Fibroblast of skin of right biceps (primary cell): ENCODE results near the gene RDH5.

Experiments
- DNase-seq: peaks from one replicate; pipeline ENCODE4 v3.0.0-alpha.2; 2013

Gene RDH5

DNA sequence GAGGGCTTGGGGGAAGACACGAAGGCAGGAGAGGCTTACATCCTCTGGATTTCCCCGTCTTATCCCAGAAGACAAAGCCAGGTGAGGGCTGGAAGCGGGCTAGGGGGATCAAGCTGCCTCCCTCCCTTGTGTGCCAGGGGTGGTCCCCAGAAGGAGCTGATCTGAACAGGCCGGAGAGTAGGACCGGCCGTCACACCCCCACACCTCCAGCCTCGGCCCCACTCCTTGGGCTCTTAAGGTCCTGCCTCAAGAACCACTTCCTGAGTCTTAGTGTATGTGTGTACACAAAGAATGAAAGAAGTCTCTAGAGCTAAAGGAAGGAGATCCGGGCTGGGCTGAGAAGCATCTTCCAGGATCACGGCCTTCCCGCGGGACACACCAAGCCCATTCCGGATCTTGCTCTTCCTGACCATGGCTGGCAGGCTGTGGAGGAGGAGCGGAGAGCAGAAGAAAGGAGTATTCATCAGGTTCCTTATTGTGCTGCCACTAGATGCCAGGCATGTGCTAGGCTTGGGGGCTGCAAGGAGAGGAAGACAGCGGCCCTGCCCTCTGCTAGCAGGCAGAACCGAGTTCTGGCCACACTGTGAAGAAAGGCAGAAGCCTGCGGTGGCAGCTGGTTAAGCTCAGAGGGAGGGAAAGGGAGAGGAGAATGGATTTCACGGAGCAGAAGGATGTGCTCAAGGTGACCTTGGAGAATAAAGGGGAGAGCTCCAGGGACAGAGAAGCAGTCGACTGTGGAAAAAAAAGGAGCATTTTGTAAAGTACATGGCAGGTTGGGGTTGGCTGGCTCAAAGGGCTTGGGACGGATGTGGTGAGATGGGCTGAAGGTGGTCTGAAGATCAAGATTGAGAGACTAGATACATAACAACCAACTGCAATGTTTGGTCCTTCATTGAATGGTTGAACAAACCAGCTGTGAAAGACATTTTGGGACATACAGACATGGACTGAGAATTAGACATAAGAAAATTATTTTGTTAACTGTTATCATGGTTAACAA lies 9.9 kb downstream of the RDH5 start:
- DNase-seq = peak; percentile 65

- DNase-seq = no peak
These were observed 12.1 kb downstream of the RDH5 start for GRCh38 chr12:55732288-55732687.

DNA sequence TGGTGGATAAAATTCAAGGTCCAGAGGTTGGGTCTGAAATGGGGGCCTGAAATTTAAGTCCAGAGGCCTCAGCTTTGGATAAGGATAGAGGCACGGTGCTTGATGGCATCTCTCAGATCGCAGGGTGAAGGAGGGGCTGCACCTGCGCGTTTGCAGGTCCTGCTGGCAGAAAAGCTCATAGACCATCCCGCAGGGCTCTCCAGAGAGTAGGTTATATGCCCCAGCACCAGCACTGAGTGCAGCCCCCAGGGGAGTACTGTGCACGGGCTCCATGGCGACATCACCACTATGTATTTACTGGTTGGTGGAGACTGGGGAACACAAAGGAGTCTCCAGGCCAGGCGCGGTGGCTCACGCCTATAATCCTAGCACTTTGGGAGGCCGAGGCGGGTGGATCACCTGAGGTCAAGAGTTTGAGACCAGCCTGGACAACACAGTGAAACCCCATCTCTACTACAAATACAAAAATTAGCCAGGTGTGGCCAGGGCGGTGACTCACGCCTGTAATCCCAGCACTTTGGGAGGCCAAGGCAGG lies 12.9 kb downstream of the RDH5 start:
- DNase-seq = no peak

GRCh38 chr12:55733858-55734257 lies 13.7 kb downstream of the RDH5 start:
- no peak for DNase-seq

DNA sequence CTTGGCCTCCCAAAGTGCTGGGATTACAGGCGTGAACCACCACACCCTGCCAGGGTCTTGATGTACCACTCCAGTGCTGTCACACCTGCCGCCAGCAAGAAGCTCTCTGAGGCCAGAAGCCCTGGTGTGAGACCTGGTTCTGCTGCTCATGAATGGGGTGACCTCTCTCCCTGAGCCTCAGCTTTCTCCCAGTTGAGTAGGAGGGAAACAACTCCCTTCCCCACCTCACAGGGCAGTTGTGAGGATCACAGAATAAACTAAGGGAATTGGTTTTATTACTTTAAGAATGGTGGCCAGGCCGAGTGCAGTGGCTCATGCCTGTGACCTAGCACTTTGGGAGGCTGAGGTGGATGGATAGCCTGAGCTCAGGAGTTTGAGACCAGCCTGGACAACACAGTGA lies 14.4 kb downstream of the RDH5 start:
- no peak for DNase-seq

- no peak for DNase-seq
These were observed 15.9 kb downstream of the RDH5 start for GRCh38 chr12:55736076-55736475.

DNA sequence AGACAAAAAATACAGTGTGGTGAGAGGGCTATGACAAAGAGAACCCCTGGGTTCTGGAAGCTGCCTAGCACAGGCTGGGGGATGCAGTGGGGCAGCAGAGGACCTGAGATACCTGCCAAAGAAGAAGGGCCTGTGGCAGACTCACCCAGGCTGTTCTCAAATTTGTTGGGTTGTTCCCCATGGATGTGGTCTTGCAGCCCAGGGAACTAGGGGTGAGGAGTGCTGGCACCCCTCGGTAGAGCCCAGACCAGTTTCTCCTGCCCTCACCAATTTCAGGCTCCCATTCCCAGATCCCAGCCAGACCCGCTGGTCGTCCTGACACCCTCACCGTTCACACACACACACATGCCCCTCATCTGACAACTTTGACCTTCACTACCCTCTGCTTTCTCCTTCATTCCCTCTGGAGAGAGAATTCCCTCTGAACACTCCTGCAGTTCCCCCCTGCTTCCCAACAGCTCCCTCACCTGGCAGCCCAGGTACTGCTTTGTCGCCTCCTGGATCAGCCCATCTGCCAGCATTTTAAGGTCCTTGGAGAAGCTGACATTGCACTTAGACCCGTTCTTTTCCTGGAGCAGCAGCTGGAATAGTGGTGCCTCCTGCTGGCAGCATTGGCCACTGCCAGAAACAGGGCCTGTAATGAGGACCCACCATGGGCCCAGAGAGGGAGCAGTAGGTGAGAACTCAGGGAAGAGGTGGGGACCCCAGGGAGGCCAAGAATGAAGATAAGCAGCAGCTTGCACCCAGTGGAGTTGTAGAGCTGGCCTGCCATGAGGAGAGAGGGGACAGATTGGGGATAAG lies 16.8 kb downstream of the RDH5 start:
- peak; percentile 68 for DNase-seq

DNA sequence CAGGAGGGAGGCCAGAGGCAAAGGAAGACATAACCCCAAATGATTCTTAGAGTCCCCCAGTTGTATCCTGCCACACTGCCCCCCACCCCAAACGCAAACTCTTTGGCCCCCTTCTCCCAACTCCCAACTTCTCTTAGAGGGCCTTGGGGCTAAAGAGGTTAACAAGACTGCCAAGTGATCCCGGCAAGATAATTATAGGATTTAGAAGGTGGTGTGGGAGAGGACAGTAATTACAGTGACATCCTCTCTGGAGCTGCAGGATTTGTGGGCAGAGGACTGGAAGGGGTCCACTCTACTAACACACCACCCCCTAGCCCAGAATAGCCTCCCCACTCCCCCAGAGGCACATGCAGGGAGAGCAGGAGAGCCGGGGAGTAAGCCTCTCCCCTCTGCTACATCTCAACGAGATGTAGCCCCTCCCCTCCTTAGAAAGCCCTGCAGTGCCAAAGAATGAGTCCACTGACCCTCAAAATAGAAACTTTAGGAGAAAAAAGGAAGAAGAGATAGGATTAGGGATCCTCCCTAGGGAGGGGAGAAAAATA lies 17.5 kb downstream of the RDH5 start:
- DNase-seq = no peak

DNA sequence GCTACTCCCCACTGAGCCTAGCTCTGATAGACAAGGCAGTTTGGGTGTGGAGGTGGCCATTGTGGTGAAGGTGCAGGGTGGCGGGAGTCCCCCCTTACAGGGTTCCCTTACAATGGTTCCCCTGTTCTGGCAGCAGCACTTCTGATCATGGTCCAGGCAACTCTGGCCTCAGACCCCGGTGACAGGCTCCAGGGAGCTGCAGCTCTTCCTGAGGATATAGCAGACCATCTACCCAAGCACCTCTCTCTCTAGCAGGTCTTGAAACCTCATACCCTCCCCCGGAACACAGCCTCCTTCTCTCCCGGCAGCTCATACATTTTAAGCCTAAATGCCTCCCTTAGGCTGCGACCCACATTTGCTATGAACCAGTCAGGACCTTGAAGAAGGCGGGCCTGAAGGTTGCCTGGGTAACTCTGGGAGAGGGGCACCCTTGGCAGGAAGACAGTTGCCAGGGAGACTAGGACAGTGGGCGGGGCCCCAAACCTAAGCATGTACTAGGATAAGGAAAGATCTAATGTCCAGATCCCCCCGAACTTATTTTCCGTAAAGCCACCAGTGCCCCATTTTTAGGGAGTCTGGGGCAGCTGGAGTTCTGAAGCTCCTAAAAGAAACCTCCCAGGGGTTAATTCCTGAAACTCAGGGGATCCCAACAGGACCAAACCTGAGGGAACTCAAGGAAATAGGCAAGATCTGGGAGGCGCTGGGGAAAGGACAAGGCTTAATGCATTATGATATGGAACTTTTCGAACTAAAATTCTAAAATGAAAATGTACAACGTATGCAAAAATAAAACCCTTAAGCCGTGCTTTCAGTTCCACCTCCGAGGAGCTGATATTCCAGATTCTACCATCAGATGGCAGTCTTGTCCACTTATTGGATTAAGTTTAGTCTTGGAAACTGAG lies 18.2 kb downstream of the RDH5 start:
- peak; percentile 90 for DNase-seq

- no peak for DNase-seq
These were observed 18.8 kb downstream of the RDH5 start for GRCh38 chr12:55739025-55739378.

DNA sequence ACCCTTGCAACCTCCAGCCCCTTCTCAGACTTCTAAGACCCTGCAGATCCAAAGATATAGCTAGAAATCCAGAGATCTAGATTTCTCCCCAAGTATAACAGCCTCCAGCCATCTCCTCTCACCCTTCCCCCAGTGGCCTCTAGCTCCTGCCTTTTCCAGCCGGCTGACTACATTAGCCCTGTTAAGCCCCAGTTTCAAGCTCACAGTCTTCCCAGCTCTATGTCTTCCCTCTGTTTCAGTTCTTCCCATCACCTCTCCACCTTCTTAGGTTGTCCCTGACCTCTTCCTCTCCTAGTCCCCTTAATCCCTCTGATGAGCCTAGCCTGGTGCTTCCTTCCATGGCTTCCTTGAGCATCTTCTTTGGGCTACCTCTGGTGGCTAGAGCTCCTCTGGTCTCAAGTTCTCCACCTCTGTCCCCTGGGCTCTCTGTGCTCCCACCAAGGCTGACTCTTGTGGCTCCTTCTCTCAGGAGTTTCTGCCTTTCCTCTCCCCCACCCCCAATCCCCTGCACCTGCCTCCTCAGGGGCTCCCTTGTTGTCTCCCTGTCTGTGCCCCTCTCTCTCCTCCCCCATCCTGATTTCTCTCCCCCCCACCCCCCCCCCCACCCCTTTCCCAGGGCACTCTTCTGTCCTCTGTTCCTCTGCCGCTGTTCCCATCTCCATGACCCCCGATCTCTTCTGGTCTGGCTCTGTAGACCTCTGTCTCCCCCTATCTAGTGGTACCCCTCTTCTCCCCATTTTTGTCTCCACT lies 21.9 kb downstream of the RDH5 start:
- no peak for DNase-seq

DNA sequence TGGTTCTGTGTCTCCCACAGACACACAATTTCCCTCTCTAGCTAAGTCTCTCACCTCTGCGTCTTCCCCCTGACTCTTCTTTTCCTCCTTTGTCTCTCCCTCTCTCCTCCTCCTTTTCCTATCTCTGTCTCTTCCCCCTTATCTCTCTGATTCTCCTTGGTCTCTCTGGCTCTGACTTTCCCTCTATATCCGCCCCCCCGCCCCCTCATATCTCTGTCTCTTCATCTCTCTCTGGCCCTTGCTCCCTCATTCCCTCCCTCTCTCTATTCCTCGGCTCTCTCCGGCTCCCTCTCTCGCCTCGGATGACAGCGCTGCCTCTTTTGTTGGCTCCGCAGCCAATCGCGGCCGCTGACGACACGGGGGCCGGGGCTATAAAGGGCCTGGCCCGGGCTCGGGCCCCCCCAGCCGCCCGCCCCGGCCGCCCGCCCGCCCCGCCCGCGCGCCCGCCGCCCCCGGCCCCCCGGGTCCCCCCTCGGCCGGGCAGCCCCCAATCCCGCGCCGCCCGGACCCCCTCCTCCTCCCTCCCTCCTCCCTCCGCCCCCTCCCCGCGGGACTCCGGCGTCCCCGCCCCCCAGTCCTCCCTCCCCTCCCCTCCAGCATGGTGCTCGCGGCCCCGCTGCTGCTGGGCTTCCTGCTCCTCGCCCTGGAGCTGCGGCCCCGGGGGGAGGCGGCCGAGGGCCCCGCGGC lies 22.7 kb downstream of the RDH5 start, which contains the start of gene GDF11:
GDF11 (plus strand) TSS at position 404 of the 687 bp plus-strand sequence; CDS start at position 599, 195 bp downstream.
- DNase-seq = peak; percentile 86

DNA sequence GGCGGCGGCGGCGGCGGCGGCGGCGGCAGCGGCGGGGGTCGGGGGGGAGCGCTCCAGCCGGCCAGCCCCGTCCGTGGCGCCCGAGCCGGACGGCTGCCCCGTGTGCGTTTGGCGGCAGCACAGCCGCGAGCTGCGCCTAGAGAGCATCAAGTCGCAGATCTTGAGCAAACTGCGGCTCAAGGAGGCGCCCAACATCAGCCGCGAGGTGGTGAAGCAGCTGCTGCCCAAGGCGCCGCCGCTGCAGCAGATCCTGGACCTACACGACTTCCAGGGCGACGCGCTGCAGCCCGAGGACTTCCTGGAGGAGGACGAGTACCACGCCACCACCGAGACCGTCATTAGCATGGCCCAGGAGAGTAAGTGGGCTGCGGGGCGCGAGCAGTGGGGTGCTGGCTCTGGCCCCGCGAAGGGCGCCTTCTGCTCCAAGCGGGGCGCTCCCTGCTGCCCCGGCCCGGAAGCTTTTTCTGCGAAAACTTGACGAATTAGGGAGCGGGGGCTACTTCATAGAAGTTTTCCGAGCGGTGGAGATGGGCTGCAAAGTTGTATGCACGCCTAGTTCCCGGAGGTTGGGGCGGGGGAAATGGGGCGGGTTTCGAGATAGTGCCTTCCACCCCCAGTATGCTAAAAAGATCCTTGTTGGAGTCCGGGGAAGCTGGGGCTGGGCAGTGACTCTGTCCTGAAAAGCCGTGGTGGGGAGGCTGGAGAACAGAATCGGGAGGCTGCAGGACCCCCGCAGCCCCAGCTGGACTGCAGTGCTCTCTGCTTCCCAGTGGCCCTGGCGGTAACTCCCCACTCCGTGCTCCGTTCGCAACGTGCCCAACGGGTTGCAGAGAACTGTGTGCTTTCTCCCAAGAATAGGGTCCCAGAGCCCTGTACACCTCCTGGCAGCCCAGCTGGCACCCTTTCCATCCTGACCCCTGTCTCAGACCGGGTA lies 23.5 kb downstream of the RDH5 start:
- peak; percentile 72 for DNase-seq

DNA sequence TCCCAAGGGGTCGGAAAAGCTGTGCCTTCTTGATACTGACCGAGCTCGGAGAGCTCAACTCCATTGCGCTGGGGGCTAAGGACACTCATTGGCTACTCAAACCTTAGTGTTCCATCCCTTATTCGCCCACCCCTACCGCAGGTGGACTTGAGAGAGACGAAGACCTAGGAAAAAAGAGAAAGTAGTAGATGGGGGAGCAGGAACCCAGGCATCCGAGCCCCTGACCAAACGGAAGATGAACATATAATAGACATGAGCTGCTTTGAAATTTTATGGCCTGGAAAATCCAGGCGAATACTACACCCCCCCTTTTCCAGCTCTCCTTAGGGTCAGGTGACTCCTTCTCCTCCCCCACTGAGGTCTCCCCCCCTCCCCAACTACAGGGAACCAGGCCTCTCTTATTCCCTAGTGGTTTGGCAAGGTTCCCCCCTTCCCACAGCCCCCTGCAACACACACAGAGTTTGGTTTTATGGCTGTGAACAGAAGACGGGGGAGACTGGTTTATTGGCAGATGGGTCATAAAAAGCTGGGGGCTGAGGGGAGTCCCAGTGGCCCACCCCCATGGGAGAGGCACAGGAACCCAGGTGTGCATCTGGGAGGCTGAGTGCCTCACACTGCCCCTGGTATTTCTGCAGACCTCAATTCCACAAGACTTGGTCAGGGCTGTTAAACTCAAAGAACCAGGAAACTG lies 24.3 kb downstream of the RDH5 start:
- DNase-seq = no peak

GRCh38 chr12:55745361-55746173 lies 25.4 kb downstream of the RDH5 start:
- DNase-seq = peak; percentile 75

GRCh38 chr12:55746174-55746912 lies 26.1 kb downstream of the RDH5 start:
- DNase-seq = no peak

GRCh38 chr12:55746913-55747231 lies 26.7 kb downstream of the RDH5 start:
- no peak for DNase-seq
